ENCODE measurements around the gene RAF1.
"Not testable (repeated sequence)": the region's sequence is repeated elsewhere in the genome, so short reads cannot be mapped to it uniquely, and the experiment has no call there.

Gene RAF1

DNA sequence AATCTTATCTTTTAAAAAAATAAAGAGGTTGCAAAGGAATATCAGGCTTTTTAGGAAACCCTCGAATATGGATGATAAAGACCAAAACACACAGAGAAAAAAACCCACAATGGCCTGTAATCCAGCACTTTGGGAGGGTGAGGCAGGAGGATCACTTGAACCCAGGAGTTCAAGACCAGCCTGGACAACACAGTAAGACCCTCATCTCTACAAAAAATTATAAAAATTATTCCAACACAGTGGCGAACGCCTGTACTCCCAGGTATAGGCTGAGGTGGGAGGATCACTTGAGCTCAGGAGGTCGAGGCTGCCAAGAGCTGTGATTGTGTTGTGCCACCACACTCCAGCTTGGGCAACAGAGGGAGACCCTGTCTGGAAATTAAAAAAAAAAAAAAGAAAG lies 30.8 kb downstream of the RAF1 start:
- DNase-seq = no peak

DNA sequence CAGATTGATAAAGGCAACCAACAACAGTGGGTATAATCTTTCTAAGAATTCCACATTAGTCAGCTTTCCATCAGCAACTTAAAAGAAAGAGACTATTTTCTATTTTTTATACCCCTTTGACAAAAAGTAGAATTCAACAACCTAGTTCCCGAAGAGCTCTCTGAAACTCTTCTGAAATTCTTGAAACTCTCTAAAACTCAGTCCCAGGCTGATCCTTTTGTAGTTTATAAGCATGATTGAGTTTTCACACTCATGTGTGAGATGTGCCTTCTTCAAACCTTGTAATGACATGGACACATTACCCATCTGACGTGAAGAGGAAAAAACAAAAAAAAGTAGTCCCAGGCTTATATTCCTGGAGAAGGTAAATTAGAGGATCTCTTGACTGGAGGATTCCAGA lies 31.4 kb downstream of the RAF1 start:
- no peak for DNase-seq

DNA sequence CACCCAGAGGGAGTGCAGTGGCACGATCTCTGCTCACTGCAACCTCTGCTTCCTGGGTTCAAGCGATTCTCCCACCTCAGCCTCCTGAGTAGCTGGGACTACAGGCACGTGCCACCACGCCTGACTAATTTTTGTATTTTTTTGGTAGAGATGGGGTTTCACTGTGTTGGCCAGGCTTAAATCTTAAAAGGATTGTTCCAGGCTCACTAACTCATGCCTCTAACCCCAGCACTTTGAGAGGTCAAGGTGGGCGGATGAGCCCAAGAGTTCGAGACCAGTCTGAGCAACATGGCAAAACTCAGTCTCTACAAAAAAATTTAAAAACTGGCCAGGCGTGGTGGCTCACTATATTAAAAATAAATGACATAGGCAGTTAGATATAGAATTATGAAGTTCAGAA lies 33.1 kb downstream of the RAF1 start:
- DNase-seq = not testable (repeated sequence)

DNA sequence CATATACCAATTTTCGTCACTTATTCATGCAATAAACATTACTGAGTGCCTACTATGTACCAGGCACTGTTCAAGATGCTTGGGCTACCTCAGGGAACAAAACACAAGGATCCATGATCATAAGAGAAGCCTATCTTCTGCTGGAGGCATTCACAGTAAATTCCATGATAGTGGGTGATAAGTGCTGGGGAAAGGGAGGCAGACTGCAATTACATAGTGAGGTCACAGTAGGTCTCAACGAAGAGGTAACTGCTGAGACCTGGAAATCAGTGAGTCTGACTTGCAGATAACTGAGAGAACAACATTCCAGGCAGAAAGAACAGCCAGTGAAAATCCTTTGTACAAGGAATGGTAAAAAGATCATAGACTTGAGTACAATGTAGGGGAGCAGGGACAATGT lies 33.6 kb downstream of the RAF1 start:
- DNase-seq = no peak

DNA sequence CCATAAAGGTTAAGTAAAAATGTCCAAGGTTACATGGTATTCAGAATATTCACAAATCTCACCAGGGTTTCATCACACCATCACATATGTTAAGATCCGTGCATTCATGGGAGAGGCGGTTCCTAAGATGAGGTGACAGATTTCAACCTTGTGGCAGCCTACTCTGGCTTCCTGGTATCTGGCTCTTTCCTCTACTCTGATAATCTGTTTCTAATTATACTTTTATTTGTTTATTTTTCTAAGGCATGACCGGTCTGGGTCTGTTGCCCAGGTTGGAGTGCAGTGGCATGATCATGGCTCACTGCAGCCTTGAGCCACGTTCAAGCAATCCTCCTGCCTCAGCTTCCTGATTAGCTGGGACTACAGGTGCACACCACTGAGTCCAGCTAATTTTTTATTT lies 34.4 kb downstream of the RAF1 start:
- DNase-seq = no peak

DNA sequence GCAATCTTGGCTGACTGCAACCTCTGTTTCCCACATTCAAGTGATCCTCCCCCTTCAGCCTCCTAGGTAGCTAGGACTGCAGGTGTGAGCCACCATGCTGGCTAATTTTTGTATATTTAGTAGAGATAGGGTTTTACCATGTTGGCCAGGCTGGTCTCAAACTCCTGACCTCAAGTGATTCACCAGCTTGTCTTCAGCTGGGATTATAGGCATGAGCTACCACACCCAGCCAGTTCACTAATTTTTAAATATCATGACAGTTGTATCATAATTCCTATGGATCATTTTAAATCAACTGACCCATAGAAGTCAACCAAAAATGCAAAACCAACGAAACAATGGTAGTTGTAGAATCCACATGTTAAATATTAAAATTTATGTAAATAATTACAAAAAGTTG lies 35.1 kb downstream of the RAF1 start:
- DNase-seq = no peak

DNA sequence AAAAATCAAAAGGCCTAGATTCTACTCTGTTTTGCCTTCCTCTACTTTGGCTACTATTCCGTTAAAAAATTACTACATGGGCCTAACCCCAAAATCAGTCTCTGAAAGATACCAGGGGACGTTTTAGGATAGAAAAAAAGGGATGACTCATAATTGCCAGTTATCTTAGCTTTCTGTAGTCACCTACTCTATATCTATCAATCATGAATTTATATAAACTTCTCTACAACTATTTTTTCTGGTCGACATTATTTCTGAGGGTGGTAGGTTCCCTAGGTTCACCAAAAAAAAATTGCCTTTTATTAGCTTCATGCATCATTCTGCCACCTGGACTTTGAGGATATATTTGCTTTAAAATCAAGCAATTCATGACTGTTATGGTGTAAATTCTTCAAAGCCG lies 36.5 kb downstream of the RAF1 start:
- no peak for DNase-seq

DNA sequence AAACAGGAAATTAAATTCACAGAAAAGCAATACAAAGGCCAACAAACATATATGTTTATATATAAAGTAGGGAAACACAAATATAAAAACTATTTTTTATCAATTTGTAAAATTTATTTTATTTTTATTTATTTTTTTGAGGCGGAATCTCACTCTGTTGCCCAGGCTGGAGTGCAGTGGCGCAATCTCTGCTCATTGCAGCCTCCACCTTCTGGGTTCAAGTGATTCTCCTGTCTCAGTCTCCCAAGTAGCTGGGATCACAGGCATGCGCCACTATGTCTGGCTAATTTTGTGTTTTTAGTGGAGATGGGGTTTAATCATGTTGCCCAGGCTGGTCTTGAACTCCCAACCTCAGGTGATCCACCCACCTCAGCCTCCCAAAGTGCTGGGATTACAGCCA lies 39.0 kb downstream of the RAF1 start:
- not testable (repeated sequence) for DNase-seq

DNA sequence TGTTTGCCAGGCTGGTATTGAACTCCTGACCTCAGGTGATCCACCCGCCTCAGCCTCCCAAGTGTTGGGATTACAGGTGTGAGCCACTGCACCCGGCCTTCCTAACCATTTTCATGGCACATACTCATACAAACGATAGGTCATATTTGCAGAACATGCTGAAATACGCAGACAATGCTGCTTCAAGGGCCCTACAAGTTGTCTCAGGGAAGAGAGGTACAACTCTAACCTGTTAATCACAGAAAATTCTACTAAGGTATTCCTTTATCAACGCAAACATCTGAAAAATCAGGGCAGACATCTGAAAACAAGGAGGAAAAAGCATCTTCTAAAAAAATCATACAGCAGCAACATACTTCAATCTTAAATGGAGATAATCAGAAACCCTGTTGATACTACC lies 39.9 kb downstream of the RAF1 start:
- no peak for DNase-seq

DNA sequence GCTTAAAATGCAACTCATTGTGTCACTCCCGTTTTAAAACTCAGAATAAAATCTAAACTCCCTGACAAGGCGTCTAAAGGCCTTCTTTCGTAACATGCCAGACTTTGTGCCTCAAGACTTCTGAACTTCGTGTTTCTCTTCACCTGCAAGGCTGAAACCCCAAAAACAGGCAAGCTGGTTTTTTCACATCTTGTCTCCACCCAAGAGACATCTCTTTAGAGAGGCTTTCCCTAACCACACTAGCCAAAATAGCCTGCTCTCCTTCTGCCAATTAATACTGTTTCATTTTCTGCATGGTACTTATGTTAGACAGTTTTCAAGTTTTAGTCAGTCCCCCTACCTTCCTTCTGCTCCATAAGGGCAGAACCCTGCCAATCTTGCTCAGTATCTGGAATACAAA lies 41.6 kb downstream of the RAF1 start:
- no peak for DNase-seq

DNA sequence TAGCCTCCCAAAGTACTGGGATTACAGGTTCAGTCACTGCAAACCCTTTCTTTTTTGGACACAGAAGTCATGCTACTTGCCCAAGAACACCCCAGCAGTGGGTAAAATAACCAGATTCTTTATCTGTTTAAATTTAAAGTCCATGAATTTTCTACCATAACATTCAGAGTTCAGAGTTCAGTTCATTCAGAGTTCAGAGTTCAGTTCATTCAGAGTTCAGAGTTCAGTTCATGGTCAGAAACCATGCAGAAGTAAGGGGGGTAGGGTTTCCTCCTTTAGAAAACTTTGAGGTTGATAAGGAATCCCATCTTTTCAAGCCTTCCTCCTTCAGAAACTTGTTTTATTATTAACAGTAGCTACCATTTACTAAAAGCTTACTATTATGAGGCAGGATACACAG lies 43.2 kb downstream of the RAF1 start:
- no peak for DNase-seq

DNA sequence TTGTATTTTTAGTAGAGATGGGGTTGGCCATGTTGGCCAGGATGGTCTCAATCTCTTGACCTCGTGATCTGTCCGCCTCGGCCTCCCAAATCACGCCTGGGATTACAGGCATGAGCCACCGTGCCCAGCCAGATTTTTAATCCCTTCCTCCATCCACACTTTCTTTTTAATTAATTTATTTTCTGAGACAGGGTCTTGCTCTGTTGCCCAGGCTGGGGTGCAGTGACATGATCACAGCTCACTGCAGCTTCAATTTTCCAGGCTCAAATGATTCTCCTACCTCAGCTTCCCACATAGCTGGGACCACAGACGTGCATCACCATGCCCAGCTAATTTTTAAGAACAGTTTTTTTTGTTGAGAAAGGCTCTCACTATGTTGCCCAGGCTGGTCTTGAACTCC lies 43.6 kb downstream of the RAF1 start:
- no peak for DNase-seq

DNA sequence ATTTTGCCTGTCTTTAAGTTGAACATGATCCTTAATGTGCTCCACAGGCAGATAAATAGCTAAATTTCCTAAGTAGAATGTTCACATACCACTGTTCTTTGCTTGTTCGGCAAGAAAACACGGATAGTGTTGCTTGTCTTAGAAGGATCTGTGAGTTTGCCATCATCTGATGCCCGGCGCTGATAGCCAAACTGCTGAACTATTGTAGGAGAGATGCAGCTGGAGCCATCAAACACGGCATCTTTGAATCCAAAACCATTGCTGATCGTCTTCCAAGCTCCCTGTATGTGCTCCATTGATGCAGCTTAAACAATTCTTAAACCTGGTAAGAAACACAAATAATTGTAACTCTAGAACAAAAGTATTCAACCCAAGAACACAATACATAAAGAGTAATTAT lies 45.5 kb downstream of the RAF1 start:
- DNase-seq = no peak

DNA sequence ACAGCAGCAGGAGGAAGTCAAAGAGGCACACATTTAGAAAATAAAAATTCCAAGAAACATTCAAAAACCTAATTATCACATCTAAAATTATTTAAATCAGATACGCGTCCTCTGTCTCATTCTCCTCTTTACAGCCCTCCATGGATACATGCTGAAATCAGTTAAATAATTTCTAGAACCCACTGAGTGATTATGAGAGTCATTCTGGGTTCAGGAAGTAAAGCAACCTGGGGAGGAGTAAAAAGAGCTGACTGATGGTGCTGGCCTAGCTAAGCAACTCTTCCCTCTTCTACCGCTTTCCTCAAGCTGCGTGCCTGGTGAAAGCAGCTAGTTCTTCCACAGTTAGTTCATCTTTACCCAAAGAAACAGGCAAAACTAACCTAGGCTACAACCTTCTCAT lies 48.7 kb downstream of the RAF1 start:
- no peak for DNase-seq

DNA sequence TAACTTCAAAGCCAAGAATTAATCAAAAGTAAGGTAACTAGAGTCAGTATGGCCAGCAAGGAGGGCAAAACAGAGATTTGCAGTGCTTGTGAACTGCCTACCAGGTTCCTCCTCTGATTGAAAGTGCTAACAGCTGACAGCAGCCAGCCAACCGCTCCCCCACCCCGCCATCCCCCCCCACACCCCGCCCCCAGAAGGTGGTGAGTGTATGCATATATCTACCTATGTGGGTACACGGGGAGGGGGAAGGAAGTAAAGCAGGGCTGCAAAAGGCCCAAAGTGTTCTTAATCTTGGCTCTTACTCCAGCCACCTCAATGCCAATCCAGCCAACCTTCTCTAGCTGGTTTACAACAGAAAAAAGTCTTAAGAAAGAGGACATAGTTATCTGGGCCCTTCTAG lies 50.7 kb downstream of the RAF1 start:
- DNase-seq = no peak

DNA sequence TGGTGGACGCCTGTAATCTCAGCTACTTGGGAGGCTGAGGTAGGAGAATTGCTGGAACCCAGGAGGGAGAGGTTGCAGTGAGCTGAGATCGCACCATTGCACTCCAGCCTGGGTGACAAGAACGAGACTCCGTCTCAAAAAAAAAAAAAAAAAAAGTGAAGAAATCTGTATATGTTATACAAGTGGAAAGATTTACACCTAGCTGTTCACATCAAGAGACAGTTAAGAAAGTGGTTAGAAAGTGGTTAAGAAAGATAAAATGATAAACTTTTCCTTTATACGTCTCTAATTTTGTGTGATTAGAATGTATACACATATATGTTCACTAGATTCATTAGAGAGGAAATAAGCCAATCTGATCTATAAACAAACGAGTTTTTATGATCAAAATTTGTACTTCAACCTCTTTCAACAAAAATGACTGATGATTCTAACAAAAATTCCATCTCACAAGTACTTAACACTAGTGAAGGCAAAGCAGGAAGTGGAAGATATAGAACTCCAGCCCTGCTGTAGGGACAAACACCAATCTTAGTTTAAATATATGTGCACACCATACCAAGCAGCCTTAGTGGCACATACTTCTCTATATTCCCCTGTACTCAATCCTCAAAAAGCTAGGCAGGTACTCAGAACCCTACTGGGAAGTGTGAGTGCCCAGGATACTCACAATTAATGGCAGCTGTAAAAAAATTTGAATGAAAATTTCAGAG lies 51.2 kb downstream of the RAF1 start:
- DNase-seq = no peak

DNA sequence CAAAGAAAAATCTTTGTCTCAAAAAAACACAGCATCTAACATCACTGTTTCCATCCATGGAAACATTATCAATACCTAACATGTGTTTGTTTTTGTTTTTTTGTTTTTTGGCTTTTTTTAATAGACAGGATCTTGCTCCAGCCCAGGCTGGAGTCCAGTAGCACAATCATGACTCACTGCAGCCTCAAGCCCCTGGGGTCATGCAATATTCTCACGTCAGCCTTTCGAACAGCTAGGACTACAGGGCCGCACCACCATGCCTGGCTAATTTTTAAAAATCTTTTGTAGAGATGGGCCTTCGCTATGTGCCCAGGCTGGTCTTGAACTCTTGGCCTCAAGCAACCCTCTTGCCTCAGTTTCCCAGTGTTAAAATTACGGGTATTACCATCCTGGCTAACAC lies 52.8 kb downstream of the RAF1 start:
- DNase-seq = no peak

DNA sequence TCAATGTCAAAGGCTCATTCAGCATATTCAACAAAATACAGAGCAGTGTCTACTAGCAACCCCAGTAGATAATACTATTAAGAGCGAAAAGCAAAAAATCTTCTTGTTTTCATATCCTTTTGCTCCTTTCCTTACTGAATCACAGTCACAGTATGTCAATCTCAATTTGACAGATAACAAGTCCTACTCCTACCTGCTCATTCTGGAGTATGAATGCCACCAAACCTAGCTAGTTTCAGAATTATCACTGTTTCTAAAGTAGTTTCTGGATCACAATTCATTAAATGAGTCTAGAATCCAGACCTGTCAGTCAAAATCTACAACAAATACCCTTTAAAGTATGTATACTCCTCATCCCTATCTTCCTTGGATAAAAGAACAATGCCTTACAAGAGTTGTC lies 55.5 kb downstream of the RAF1 start:
- DNase-seq = no peak

DNA sequence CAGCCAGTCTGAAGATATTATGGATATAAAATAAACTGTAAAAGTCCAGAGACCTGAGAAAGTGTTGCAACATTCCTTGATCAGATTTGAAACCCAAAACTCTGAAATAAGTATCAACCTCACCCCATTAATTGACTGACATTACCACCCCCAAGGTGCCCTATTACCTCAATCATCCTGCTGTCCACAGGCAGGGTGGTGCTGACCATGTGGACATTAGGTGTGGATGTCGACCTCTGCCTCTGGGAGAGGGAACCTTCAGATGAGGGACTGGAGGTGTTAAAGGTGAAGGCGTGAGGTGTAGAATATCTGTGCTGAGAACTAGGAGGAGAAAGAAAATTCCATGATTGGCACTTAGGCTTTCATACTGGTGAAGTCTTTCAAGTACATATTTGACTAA lies 59.9 kb downstream of the RAF1 start:
- no peak for DNase-seq

DNA sequence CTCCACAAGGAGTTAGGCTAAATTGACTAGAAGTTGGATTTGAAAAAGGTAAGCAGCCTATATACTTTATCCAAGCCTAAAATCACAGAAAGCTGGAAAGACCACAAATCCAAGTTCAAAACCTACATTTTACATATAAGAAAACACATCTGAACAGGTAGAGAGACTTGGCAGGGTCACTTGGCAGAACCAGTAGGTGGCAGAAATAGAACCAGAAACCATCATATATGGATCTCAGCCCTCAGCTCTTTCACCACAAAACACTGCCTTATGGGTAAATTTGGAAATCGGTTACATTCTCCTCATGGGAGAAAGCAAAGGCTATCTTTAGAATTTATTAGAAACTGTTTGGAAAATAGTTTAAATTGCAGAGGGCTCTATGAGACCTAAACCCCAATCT lies 62.8 kb downstream of the RAF1 start:
- no peak for DNase-seq

DNA sequence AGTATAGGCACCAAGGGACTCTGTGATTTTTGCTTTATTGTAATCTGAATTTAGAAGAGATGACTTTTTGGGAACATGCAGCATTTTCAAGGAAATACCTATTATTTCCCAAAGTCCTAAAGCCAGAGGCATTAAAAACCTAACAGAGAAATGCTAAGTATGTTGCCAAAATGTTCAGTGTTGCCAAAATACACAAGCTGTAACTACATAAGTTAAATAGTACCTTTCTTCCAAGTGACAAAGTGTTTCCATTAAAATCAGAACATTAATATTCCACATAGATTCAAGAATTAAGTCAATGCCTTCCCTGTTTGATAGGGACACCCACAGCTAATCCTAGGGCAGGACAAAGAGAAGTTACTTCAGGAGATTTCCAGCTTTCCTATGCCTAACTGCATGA lies 65.0 kb downstream of the RAF1 start:
- no peak for DNase-seq

DNA sequence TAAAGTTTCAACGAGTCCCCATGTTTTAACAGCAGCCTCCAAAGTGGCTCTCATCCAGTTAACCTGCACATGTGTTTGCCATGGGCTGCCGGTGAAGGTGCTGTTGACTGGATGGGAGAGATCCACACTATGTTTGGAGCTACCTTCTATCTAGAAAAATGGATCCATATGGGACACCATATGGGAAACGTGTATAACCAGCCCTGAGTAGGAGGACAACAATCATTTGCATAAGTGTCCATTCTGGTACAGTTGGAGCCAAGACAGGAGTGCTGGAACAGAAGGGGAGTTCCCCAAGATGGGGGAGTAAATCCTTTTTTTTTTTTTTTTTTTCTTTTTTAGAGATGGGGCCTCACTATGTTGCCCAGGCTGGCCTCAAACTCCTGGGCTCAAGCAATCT lies 70.4 kb downstream of the RAF1 start:
- no peak for DNase-seq

DNA sequence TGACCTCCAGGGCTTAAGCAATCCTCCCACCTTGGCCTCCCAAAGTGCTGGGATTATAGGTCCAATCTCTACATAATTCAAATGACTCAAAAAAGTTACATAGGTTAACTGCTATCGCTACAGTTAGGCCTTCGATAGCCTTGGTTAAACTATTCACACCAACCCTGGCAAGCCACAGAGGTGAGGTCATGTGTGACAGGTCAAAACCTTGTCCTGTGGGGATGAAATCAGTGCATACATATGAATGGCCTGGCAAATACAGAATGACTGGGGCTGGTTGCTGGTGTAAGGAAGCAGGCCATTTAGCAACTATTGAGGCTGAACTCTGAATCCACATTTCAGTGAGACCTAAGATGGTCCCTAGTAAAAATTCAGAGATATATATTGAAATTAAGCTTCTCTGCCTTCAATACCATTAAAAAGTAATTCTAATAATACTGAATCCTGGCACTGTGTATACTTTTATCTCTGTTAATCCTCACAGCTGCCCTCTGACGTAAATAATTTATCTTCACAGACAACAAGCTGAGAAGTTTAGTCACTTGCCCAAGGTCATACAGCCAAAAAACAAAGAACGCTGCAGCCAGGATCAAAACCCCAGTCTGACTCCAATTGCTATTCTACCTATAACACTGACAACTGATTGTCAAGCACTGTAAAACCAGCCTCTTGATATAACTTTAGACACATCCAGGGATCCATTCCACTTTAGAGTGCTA lies 71.8 kb downstream of the RAF1 start:
- no peak for DNase-seq

DNA sequence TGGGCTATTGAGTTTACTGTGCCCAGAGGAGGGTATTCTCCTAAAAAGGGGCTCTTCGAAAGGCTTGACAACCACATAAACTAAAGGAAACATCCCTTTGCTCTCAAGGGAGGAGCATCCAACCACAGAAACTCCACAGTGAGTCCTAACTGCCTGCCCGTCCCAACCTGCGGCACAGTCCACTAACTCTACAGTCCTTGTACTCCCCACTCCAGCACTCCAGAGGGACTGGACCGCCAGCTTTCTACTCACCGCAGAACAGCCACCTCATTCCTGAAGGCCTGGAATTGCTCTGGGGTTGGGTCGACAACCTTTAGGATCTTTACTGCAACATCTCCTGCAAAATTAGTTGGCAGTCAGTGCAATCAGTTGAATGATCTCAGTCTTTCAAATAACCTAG lies 72.5 kb downstream of the RAF1 start:
- no peak for DNase-seq

DNA sequence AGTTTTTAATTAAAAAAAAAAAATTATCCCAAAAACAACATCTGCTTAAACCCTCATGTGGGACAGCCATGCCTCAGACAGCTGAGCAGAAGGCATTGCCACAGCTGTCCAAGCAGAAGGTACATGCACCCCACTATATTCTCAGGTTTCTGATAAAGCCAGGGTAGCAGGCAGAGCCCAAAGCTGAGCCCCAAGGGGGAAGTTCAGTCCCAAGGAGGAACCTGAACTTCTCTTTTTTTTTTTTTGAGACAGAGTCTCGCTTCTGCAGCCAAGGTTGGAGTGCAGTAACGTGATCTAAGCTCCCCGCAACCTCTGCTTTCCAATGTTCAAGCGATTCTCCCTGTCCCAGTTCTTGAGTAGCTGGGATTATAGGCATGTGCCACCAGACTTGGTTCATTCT lies 73.8 kb downstream of the RAF1 start:
- no peak for DNase-seq

Data from activated effector memory CD4-positive, alpha-beta T cell treated with anti-CD3 and anti-CD28 coated beads, Interleukin-2, amount 50 U/mL, for 16 hours (primary cell).